LNCaP clone FGC (cell line): ENCODE data around the gene NADK2.

Experiments
- DNase-seq: peaks from one replicate; pipeline ENCODE4 v3.0.0-alpha.2; 2011; ENCODE audit warnings: low read depth
- H3K4me3 ChIP-seq: 2 replicates; pipeline ENCODE4 v1.5.1; 2011; ENCODE audit warnings: mild to moderate bottlenecking, low read depth, low read length, control low read depth
- TF ChIP-seq, protein P1 (sequence below): IDR thresholded peaks from 2 replicates; pipeline ENCODE4 v1.5.1; 2012; ENCODE audit warnings: mild to moderate bottlenecking; ENCODE audit not compliant: control insufficient read depth, insufficient read depth; ENCODE audit errors: extremely low read depth

NADK2 gene

GRCh38 chr5:36164461-36164860, 77.3 kb downstream of the NADK2 start:
- TF ChIP-seq, protein P1, sequence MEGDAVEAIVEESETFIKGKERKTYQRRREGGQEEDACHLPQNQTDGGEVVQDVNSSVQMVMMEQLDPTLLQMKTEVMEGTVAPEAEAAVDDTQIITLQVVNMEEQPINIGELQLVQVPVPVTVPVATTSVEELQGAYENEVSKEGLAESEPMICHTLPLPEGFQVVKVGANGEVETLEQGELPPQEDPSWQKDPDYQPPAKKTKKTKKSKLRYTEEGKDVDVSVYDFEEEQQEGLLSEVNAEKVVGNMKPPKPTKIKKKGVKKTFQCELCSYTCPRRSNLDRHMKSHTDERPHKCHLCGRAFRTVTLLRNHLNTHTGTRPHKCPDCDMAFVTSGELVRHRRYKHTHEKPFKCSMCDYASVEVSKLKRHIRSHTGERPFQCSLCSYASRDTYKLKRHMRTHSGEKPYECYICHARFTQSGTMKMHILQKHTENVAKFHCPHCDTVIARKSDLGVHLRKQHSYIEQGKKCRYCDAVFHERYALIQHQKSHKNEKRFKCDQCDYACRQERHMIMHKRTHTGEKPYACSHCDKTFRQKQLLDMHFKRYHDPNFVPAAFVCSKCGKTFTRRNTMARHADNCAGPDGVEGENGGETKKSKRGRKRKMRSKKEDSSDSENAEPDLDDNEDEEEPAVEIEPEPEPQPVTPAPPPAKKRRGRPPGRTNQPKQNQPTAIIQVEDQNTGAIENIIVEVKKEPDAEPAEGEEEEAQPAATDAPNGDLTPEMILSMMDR = no peak
- DNase-seq = no peak
- no peak overlapping the region for H3K4me3 ChIP-seq

DNA sequence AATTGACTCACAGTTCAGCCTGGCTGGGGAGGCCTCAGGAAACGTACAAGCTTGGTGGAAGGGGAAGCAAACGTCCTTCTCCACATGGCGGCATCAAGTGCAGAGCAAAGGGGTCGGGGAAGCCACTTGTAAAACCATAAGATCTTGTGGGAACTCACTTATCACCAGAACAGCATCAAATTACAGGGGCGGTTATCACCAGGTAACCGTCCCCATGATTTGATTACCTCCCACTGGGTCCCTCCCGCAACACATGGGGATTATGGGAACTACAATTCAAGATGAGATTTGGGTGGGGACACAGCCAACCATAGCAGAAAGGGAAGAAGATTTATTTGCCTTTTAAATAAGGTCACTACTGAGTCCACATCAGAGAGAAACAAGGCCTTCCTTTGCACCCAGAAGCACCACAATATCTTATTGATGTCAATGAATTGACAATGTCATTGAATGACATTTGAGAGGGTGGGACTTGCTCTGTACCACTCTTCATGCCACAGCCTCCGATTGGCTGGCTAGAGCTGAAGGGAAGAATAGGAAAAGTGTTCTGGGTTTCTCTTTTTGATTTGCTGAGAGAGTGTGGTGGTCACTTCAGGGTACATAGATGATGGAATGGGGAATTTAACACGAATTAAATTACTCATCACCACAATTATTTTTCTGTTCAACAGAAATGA, 78.8 kb downstream of the NADK2 start:
- no peak overlapping the region for H3K4me3 ChIP-seq
- DNase-seq = no peak
- TF ChIP-seq, protein P1 = no peak

GRCh38 chr5:36161361-36161760, 80.4 kb downstream of the NADK2 start:
- TF ChIP-seq, protein P1 = no peak
- H3K4me3 ChIP-seq = no peak overlapping the region
- no peak for DNase-seq

- TF ChIP-seq, protein P1 = no peak
- DNase-seq = no peak
Observed at GRCh38 chr5:36160617-36161016, 81.1 kb downstream of the NADK2 start.

GRCh38 chr5:36158144-36158543, 83.6 kb downstream of the NADK2 start:
- no peak overlapping the region for H3K4me3 ChIP-seq
- TF ChIP-seq, protein P1 = no peak
- no peak for DNase-seq

More at GRCh38 chr5:36160617-36161016, 81.1 kb downstream of the NADK2 start:
- H3K4me3 ChIP-seq = no peak overlapping the region

DNA sequence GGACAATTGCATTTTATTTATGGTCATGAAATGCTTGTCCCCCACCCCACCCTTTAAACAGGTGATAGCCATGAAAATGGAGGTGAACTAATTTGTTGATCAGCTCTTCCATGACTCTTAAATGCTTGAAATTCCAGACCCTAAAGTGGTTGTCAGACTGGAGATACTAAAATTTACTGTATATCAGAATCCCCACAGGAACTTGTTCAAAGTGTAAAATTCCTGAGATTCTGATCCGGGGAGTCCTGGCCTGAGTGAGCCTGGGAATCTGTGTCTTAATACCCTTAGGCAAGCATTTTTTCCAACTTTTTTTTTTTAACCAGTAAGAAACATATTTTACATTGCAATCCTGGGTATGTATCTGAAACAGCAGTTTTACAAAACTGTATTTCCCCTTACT, 85.1 kb downstream of the NADK2 start:
- no peak overlapping the region for H3K4me3 ChIP-seq
- no peak for DNase-seq
- TF ChIP-seq, protein P1 = no peak

DNA sequence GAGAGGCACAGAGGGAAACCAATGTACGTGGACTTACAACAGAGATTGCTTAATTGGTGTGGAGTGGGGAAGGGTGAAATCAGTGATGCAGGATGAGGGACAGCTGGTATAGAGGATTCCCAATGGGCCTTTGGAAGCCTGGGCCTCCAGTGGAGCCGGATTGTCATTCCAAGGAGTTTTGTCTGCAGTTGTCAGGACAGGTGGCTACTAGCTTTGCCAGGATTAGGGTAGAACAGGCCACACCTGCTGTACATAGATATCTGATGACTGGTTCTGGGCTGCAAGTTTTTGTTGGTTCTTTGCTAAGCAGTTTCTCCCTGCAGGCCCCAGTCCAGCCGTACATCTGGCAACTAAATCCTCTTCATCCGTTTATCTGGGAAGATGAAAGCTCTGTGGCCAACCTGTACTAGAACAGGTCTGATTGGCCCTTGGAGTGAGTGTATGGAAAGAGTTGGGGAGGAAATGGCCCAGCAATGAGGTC, 85.6 kb downstream of the NADK2 start:
- H3K4me3 ChIP-seq = no peak overlapping the region
- TF ChIP-seq, protein P1 = no peak
- no peak for DNase-seq
